ENCODE measurements around the gene LRTM1.

- no peak for TF ChIP-seq POLR2A (IDR thresholded peaks at IDR 0.05; ENCODE audit: low read depth)
- TF ChIP-seq CTCF (IDR thresholded peaks at IDR 0.05): no peak
- no peak for TF ChIP-seq EP300 (IDR thresholded peaks at IDR 0.05)
Measured at GRCh38 chr3:54963641-54964040, 35.8 kb upstream of the LRTM1 start.

Measured in esophagus muscularis mucosa (tissue), 4 donors.